ENCODE results near the gene P4HA2.

P4HA2 gene

GRCh38 chr5:132224716-132225115 is 2.9 kb downstream of the P4HA2 start:
- DNase-seq (ENCODE audit: low read depth in 1 of 2, low spot score in 1 of 2): no peak

- DNase-seq (ENCODE audit: low read depth in 1 of 2, low spot score in 1 of 2): no peak
These were observed 3.8 kb downstream of the P4HA2 start for GRCh38 chr5:132223861-132224260.

GRCh38 chr5:132222649-132223038 is 5.0 kb downstream of the P4HA2 start:
- no peak for DNase-seq (ENCODE audit: low read depth in 1 of 2, low spot score in 1 of 2)

GRCh38 chr5:132221781-132222648 is 5.6 kb downstream of the P4HA2 start:
- DNase-seq (ENCODE audit: low read depth in 1 of 2, low spot score in 1 of 2): no peak

GRCh38 chr5:132220491-132220890 is 7.2 kb downstream of the P4HA2 start:
- DNase-seq (ENCODE audit: low read depth in 1 of 2, low spot score in 1 of 2): no peak

GRCh38 chr5:132219981-132220380 is 7.7 kb downstream of the P4HA2 start:
- no peak for DNase-seq (ENCODE audit: low read depth in 1 of 2, low spot score in 1 of 2)

GRCh38 chr5:132219289-132219970 is 8.2 kb downstream of the P4HA2 start:
- no peak for DNase-seq (ENCODE audit: low read depth in 1 of 2, low spot score in 1 of 2)

- DNase-seq (ENCODE audit: low read depth in 1 of 2, low spot score in 1 of 2): no peak
These were observed 9.3 kb downstream of the P4HA2 start for GRCh38 chr5:132218321-132218720.

- no peak for DNase-seq (ENCODE audit: low read depth in 1 of 2, low spot score in 1 of 2)
These were observed 12.3 kb downstream of the P4HA2 start for GRCh38 chr5:132215329-132215728.

GRCh38 chr5:132214491-132214890 is 13.2 kb downstream of the P4HA2 start:
- no peak for DNase-seq (ENCODE audit: low read depth in 1 of 2, low spot score in 1 of 2)

- DNase-seq (ENCODE audit: low read depth in 1 of 2, low spot score in 1 of 2): no peak
These were observed 14.0 kb downstream of the P4HA2 start for GRCh38 chr5:132213666-132214065.

GRCh38 chr5:132211787-132212186 is 15.9 kb downstream of the P4HA2 start:
- DNase-seq (ENCODE audit: low read depth in 1 of 2, low spot score in 1 of 2): no peak

- no peak for DNase-seq (ENCODE audit: low read depth in 1 of 2, low spot score in 1 of 2)
These were observed 16.7 kb downstream of the P4HA2 start for GRCh38 chr5:132210944-132211343.

- no peak for DNase-seq (ENCODE audit: low read depth in 1 of 2, low spot score in 1 of 2)
These were observed 17.6 kb downstream of the P4HA2 start for GRCh38 chr5:132209901-132210545.

GRCh38 chr5:132209131-132209530 is 18.5 kb downstream of the P4HA2 start:
- no peak for DNase-seq (ENCODE audit: low read depth in 1 of 2, low spot score in 1 of 2)

GRCh38 chr5:132207778-132208177 is 19.9 kb downstream of the P4HA2 start:
- no peak for DNase-seq (ENCODE audit: low read depth in 1 of 2, low spot score in 1 of 2)

- no peak for DNase-seq (ENCODE audit: low read depth in 1 of 2, low spot score in 1 of 2)
These were observed 20.9 kb downstream of the P4HA2 start for GRCh38 chr5:132206782-132207181.

- no peak for DNase-seq (ENCODE audit: low read depth in 1 of 2, low spot score in 1 of 2)
These were observed 22.1 kb downstream of the P4HA2 start for GRCh38 chr5:132205385-132206125.

GRCh38 chr5:132204371-132205135 is 23.1 kb downstream of the P4HA2 start:
- no peak for DNase-seq (ENCODE audit: low read depth in 1 of 2, low spot score in 1 of 2)

- no peak for DNase-seq (ENCODE audit: low read depth in 1 of 2, low spot score in 1 of 2)
These were observed 23.7 kb downstream of the P4HA2 start for GRCh38 chr5:132203916-132204315.

- no peak for DNase-seq (ENCODE audit: low read depth in 1 of 2, low spot score in 1 of 2)
These were observed 24.2 kb downstream of the P4HA2 start for GRCh38 chr5:132203464-132203818.
